Measurements from ENCODE around the gene BEST1.

BEST1 gene

DNA sequence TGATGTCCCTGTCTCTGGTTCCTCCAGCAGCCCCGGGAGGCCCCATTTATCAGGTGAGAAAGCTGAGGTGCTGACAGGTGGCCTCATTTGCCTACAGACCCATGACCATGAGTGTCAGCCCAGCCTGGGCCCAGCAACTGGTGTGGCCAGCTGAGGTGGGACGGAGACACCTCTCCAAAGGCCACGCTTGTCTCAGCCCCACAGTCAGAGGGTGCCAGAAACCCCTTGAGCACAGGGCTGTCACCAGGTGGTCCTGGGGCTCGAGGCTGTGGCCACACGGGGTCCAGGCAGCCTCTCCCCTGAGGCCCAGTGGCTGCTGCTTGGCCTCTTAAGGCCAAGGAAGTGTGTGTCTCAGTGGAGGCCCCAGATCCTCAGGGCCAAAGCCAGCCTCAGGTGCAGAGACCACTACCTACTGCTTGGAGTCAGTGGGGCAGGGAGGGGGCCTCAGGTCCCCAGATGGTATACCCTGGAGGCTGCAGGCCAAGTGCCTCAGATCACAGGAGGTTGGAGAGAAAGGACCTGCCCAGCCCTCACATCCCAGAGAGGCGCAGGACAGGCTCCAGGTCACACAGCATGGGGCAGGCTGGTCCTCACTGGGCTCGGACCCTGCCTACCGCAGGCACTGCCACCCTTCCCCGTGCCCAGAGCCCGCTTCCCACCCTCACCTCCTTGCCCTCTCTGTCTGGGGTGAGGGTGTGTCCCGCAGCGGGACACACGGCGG lies 44.2 kb upstream of the BEST1 start:
- no peak overlapping the region for H3K4me3 ChIP-seq (ENCODE audit: low read length)
- DNase-seq (ENCODE audit: low read depth): no peak
- TF ChIP-seq CTCF (IDR thresholded peaks at IDR 0.05; ENCODE audit: insufficient read depth, low read depth, low read length, missing control alignments): no peak

GRCh38 chr11:61906522-61906909 lies 43.6 kb upstream of the BEST1 start:
- no peak overlapping the region for H3K4me3 ChIP-seq (ENCODE audit: low read length)
- TF ChIP-seq CTCF (IDR thresholded peaks at IDR 0.05; ENCODE audit: insufficient read depth, low read depth, low read length, missing control alignments): no peak
- DNase-seq (ENCODE audit: low read depth): no peak

GRCh38 chr11:61907282-61907681 lies 42.9 kb upstream of the BEST1 start:
- no peak for DNase-seq (ENCODE audit: low read depth)
- TF ChIP-seq CTCF (IDR thresholded peaks at IDR 0.05; ENCODE audit: insufficient read depth, low read depth, low read length, missing control alignments): no peak
- no peak overlapping the region for H3K4me3 ChIP-seq (ENCODE audit: low read length)

DNA sequence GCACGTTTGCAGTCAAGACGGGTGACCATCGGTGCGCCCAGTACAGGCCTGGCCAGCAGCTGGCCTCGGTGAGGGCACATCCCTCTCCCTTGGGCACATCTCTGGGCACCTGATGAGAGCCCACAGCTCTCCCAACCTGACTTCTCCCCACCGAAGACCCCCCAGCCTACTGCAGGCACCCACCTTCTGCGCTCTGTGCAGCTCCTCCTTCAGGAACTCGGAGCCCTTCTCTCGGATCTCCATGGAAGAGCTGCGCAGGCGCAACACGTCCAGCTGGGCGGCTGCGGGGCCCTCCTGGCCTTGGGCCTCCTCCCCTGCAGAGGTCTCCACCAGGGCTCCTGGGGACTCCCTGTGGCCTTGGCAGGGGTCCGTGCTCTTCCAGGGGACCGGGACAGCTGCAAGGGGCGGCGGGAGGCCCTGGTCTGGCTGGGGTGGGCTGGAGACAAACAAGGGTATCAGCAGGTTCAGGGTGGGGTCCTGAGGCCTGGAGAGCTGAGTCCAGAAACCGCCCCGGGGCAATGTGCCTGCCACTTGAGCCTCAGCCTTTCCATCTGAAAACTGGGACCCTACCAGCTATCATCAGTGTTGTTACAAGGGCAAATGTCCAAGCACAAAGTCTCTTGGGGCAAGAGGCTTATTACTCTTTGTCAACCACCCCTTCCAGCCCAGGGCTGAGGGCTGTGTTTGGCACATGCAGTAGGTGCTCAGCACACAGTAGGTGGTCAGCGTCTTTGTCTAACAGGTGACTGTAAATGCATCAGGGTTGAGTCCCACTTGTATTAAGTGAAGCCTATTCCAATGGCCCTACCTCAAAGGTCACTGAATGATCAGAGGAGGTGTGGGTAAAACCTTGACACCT lies 42.1 kb upstream of the BEST1 start:
- TF ChIP-seq CTCF (IDR thresholded peaks at IDR 0.05; ENCODE audit: insufficient read depth, low read depth, low read length, missing control alignments): no peak
- no peak for DNase-seq (ENCODE audit: low read depth)
- no peak overlapping the region for H3K4me3 ChIP-seq (ENCODE audit: low read length)

GRCh38 chr11:61908730-61909316 lies 41.3 kb upstream of the BEST1 start:
- no peak for TF ChIP-seq CTCF (IDR thresholded peaks at IDR 0.05; ENCODE audit: insufficient read depth, low read depth, low read length, missing control alignments)
- H3K4me3 ChIP-seq (ENCODE audit: low read length): no peak overlapping the region
- DNase-seq (ENCODE audit: low read depth): no peak

GRCh38 chr11:61910187-61911127 lies 39.7 kb upstream of the BEST1 start:
- DNase-seq (ENCODE audit: low read depth): no peak
- TF ChIP-seq CTCF (IDR thresholded peaks at IDR 0.05; ENCODE audit: insufficient read depth, low read depth, low read length, missing control alignments): no peak
- H3K4me3 ChIP-seq (ENCODE audit: low read length): no peak overlapping the region
